ENCODE data around the gene FOXL2NB. TPM values are rescaled to one million over a fixed set of nuclear protein-coding genes. Genes with fewer than 3 reads are reported as not detected.

The FOXL2NB gene
- total and polyA plus RNA-seq, 12 donors, result under 0.01 to 9.6 (median 2.2) TPM

GRCh38 chr3:138911621-138912020 lies 35.4 kb upstream of the FOXL2NB start:
- intact Hi-C loops (cut with DNase I), result no loop called here
- TF ChIP-seq POLR2A (IDR thresholded peaks at IDR 0.05), result no peak
- no peak for TF ChIP-seq CTCF (IDR thresholded peaks at IDR 0.05)

GRCh38 chr3:138912237-138912636 lies 34.8 kb upstream of the FOXL2NB start:
- TF ChIP-seq POLR2A (IDR thresholded peaks at IDR 0.05) (no peak), CTCF (IDR thresholded peaks at IDR 0.05) (no peak)
- intact Hi-C loops (cut with DNase I), result no loop called here
- H3K36me3 ChIP-seq (replicated peaks in 1 of 2), result no peaks in the 10 kb centered on the region
- no peak overlapping the region for H3K4me3 ChIP-seq
- WGBS, 4 donors, result 92 to 97% (median 94%) methylated on average over 4 of the region's 4 CpGs
- no peak overlapping the region for H3K27ac ChIP-seq
- peaks cover 5% of the 10 kb centered on the region in 2 donors for H3K4me1 ChIP-seq (replicated peaks in 1 of 2)
- H3K27me3 ChIP-seq, result no peaks in the 10 kb centered on the region
- no peaks in the 10 kb centered on the region for H3K9me3 ChIP-seq (replicated peaks in 1 of 3)
- no peak for DNase-seq

More at GRCh38 chr3:138911621-138912020, 35.4 kb upstream of the FOXL2NB start:
- Histone ChIP-seq H3K4me1 (replicated peaks in 1 of 2) (peaks cover 5% of the 10 kb centered on the region in 2 donors), H3K4me3 (no peak overlapping the region), H3K27ac (no peak overlapping the region), H3K9me3 (replicated peaks in 1 of 3) (no peaks in the 10 kb centered on the region), H3K36me3 (replicated peaks in 1 of 2) (no peaks in the 10 kb centered on the region), H3K27me3 (no peaks in the 10 kb centered on the region)
- 91 to 100% (median 97%) methylated on average over 1 of the region's 1 CpG for WGBS, 4 donors
- no peak for DNase-seq

- WGBS, 4 donors, result 72 to 86% (median 80%) methylated on average over 3 of the region's 3 CpGs
- intact Hi-C loops (cut with DNase I), result no loop called here
- Histone ChIP-seq H3K9me3 (replicated peaks in 1 of 3) (no peaks in the 10 kb centered on the region), H3K4me3 (no peak overlapping the region), H3K27ac (no peak overlapping the region), H3K4me1 (replicated peaks in 1 of 2) (peaks cover 5% of the 10 kb centered on the region in 2 donors), H3K36me3 (replicated peaks in 1 of 2) (no peaks in the 10 kb centered on the region), H3K27me3 (no peaks in the 10 kb centered on the region)
- no peak for DNase-seq
- no peak for TF ChIP-seq CTCF (IDR thresholded peaks at IDR 0.05)
- TF ChIP-seq POLR2A (IDR thresholded peaks at IDR 0.05), result no peak
Observed at GRCh38 chr3:138913766-138914165, 33.3 kb upstream of the FOXL2NB start.

GRCh38 chr3:138914870-138915502 lies 32.0 kb upstream of the FOXL2NB start:
- H3K27ac ChIP-seq, result peak overlapping the region in 3 of 5 donors; percentile 89 to 94 (median 90)
- H3K27me3 ChIP-seq, result no peaks in the 10 kb centered on the region
- no peak for TF ChIP-seq POLR2A (IDR thresholded peaks at IDR 0.05)
- TF ChIP-seq CTCF (IDR thresholded peaks at IDR 0.05), result no peak
- intact Hi-C loops (cut with DNase I), result loop anchor here (5.0 kb wide), 5 partner anchors 78 to 323 kb away; partner anchors contain the start of genes CEP70 (in 1 of the 2) and FAIM (in 1 of the 2)
- no peak for DNase-seq
- H3K36me3 ChIP-seq (replicated peaks in 1 of 2), result no peaks in the 10 kb centered on the region
- H3K4me3 ChIP-seq, result peak overlapping the region in 2 of 4 donors; percentile 68 to 75
- H3K9me3 ChIP-seq (replicated peaks in 1 of 3), result no peaks in the 10 kb centered on the region
- peaks cover 5% of the 10 kb centered on the region in 2 donors for H3K4me1 ChIP-seq (replicated peaks in 1 of 2)
- WGBS, 4 donors, result 12 to 16% (median 13%) methylated on average over 15 to 19 of the region's 19 CpGs

Measured in adrenal gland (tissue), 12 donors.